Sigmoid colon (tissue), 3 donors: ENCODE measurements around the gene PXDN.

Experiments used
- CTCF ChIP-seq, 4 experiments: fragments of 450-650 bp in 3 of 4; fragments of 200-600 bp in 1 of 4; IDR thresholded peaks; one replicate each; pipeline ENCODE4 v1.5.1; 2016 to 2019; ENCODE audit warnings: antibody characterized with exemption in 4 of 4, mild to moderate bottlenecking in 3 of 4, moderate library complexity in 2 of 4
- POLR2A ChIP-seq, 2 donors: fragments of 450-650 bp; IDR thresholded peaks; one replicate each; pipeline ENCODE4 v1.6.1; 2016; ENCODE audit warnings: antibody characterized with exemption in 2 of 2, mild to moderate bottlenecking in 2 of 2, moderate library complexity in 2 of 2

GRCh38 chr2:1584691-1585485, 159.4 kb downstream of the PXDN start:
- TF ChIP-seq POLR2A (IDR thresholded peaks at IDR 0.05) (no peak), CTCF (IDR thresholded peaks at IDR 0.05) (no peak)
